Dedifferentiated amniotic fluid mesenchymal stem cell (primary cell): ENCODE data around the gene EXOC8.
"Not testable (repeated sequence)": the region's sequence is repeated elsewhere in the genome, so short reads cannot be mapped to it uniquely, and the experiment has no call there.

Source experiments
- DNase-seq: peaks from one replicate; pipeline ENCODE4 v3.0.0-alpha.2; 2016; ENCODE audit errors: extremely low spot score

EXOC8 gene

DNA sequence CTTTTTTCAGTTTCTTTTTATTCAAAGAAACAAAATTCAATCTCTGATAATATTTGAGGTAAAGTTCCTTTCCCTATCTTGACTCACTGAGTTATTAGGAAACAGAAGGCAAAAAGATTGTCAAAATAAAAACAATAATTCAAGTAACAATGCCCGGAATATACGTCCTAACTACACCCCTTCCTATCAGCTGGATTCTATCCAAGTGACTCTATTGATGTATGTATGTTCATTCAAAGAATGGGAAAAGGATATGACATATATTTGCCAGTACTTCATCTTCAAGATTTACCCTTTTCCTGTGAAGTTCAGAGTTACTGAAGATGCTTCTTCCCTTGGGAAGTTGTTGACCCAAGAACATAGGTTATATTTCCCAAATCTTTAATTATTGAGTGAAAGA is 14.2 kb upstream of the EXOC8 start:
- DNase-seq: no peak

GRCh38 chr1:231348856-231349255 is 11.2 kb upstream of the EXOC8 start:
- not testable (repeated sequence) for DNase-seq

GRCh38 chr1:231348442-231348841 is 10.8 kb upstream of the EXOC8 start:
- no peak for DNase-seq

DNA sequence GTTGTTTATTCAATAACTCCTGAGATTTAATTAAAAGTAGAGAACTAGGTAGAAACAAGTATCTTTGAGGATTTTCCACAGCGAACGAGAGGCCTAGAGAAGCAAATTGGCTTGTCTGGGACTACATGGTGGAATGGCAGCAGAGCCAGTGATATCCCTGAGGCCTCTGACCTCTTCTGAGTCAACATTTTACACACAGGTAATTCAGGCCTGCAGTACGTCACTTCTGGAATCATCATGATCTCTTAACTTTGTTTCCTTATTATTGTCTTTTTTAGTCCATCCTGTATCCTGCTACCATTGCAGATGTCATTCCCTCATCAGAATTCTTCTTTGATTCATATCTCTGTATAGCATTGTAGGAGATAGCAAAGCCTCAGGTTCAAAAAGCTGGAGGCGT is 10.3 kb upstream of the EXOC8 start:
- DNase-seq: no peak

DNA sequence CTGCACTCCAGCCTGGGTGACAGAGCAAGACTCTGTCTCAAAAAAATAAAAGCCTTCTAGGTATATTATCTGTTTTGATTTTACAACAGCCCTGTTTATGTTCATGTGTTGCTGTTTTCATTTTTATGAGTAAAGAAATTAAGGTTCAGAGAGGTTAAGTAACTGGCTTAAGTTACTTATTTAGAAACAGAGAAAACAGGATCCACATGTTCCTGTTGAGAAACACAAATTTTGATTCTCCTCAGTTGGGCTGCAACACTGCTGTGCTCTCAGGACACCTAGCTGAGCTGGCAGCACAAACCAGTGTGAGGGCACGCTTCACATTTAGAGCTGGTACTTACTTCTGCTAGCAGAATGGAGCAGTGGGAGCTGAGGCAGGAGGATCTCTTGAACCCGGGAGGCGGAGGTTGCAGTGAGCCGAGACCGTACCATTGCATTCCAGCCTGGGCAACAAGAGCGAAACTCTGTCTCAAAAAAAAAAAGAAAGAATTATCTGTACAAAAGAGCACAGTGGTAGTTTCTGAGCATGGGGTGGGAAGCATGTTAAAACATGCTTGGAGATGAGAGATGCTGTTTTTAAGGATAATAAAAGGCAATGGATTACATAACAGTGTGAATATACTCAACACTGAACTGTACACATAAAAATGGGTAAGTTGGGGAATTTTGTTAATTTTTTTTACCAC is 2.8 kb upstream of the EXOC8 start:
- DNase-seq: no peak

DNA sequence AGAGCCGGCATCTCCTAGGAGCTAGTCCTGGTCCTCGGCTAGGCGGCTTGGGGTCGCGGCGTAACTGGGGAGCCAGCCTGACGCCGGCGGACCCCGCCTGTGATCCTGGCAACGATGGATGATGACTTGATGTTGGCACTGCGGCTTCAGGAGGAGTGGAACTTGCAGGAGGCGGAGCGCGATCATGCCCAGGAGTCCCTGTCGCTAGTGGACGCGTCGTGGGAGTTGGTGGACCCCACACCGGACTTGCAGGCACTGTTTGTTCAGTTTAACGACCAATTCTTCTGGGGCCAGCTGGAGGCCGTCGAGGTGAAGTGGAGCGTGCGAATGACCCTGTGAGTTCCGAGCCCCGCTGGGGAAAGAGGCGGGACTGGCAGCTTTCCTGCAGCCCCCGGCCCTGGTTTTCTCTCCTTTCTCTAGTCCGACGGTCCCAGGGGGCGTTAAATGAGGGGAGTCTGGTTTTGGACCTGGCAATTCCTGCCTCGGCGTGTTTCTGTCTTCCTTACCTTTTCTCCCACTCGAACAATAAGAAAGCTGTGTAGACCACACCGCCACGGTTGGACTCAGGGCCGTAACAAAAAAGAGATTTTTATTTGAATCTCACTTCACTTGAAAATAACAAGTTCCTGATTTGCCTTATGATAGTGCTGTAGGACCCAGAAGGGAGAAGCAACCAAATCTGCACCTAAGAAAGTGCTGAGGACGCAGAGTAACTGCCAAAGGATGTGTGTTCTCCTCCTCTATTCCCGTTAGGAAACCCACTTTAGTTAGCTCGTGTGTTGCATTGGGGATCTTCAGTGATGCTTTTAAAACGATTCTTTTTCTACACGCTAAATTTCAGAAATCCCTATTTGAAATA is 847 bp upstream of the EXOC8 start, which contains the start of gene SPRTN:
TSS of gene SPRTN (plus strand) at position 24 of the 859 bp plus-strand sequence. CDS start at position 115, 91 bp downstream.
- no peak for DNase-seq

DNA sequence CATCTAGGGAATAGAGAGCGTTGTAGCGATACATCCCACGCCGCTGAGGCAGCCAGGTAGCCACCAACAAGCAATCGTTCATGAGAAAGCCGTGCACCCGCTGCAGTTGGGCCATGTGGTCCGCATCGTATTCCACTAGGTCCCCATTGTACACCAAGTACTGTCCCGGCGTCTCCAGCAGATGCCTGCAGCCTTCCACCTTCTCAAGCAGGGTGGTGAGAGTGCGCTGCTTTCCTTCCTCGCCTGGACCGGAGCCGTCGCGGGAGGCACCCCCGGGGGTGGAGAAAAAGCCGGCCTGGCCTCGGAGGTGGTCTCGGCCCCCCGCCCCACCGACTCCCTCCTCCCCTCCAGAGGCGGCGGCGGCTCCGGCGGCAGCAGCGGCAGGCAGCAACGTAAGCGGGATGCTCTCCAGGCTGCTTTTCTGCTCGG is 595 bp downstream of the EXOC8 start:
- DNase-seq: peak; percentile 58

- DNase-seq: no peak
Observed at GRCh38 chr1:231335663-231336602, 1.7 kb downstream of the EXOC8 start.

GRCh38 chr1:231334952-231335351 is 2.7 kb downstream of the EXOC8 start:
- DNase-seq: no peak

- DNase-seq: no peak
Observed at GRCh38 chr1:231334079-231334666, 3.5 kb downstream of the EXOC8 start.

DNA sequence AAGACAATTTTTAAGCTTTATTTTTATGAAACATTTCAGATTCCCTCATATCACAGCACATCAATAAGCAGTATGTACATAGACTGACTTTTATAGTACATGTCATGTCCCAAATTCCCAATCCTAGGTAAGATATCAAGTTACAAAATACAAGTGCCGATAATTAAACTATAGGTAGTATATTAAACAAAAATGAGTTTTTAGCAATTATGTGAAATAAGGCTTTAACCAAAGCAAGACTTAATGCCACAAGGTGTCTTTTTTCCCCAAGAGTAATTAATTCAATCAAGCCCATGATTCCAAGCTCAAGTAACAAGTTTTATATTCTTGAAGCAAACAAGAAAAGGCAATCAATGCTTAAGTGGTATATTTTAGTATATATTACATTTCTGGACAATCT is 4.9 kb downstream of the EXOC8 start:
- no peak for DNase-seq

- no peak for DNase-seq
Observed at GRCh38 chr1:231329483-231329882, 8.2 kb downstream of the EXOC8 start.

DNA sequence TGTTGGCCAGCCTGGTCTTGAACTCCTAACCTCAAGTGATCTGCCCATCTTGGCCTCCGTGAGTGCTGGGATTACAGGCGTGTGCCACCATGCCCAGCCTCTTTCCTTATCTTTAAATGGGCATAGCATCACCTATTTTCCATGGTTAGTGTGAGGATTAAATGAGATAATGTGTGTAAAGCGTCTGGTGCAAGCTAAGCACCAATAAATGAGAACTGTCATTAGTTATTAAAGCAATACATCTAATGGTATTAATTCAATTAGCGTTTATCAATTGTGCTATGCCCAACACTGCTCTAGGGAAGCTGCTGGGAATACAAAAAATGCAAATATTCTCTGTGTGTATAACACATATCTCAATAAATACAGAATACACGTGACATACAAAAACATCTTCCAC is 10.0 kb downstream of the EXOC8 start:
- no peak for DNase-seq

- no peak for DNase-seq
Observed at GRCh38 chr1:231326248-231326647, 11.4 kb downstream of the EXOC8 start.

DNA sequence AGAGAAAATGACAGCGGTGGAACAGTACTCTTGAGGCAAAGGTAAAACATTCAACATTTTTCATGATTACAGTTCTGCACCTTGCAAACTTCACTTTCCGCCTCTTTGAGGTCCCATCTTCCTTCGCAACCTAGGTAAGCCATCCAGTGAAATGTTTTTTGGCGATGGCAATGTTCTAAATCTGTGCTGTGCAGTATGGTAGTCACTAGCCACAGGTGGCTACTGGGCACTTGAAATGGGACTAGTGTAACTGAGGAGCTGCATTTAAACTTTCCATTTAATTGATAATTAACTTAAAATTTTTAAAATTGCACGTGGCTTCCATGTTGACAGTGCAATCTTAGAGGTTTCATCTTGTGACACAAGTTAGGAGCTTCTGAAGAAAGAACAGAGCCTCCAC is 13.0 kb downstream of the EXOC8 start:
- DNase-seq: no peak

DNA sequence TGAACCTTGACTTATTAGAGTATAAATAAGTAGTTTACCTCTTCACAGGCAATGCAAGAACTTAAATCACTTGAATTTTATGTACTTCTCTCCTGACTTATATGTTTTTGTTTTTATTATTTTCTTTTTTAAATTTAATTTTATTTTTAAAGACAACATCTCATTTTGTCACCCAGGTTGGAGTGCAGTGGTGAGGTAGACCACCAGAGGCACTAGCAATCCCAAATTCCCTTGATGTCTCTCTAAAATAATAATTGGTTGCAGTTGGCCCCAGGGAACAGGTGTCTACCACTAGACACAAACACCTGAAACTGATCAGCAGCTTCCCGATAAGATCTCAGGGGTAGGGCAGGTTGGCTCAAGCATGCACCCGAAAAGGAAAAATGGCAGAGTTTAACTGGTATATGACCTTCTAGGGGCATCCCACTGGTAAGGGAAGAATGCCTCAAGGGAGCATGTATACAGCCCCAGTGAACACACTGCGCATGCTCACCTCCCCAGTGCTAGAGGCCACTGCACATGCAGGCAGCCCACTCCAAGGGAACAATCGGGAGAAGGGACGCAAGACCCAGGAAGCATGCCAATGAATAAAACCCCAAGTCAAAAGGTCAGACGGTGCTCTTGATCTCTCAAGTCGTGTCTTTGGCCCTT is 14.6 kb downstream of the EXOC8 start:
- DNase-seq: no peak

DNA sequence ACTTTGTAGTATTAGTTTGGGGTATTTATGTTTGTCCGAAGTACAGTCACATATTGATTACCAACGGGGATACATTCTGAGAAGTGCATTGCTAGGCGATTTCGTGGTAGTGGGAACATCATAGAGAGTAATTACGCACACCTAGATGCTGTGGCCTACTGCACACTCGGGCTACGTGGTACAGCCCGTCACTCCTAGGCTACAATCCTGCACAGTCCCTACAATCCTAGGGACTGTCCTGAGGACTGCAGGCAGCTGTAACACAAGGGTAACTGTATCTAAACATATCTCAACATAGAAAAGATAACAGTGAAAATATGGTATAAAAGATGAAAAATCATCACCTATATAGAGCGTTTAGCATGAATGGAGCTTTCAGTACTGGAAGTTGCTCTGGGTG is 18.6 kb downstream of the EXOC8 start:
- DNase-seq: no peak

GRCh38 chr1:231318568-231318967 is 19.1 kb downstream of the EXOC8 start:
- no peak for DNase-seq

DNA sequence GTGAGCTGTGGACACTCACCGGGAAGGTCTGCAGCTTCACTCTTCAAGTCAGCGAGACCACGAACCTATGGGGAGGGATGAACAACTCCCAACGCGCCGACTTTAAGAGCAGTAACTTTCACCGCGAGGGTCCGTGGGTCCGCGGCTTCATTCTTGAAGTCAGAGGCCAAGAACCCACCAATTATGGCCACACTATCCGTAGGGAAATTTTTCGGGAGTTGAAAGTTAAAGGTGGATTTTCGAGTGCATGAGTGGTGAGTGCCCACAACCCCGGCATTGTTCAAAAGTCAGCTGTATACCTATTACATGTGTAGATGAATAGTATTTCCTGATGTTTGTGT is 19.7 kb downstream of the EXOC8 start:
- DNase-seq: no peak

GRCh38 chr1:231317306-231318014 is 20.2 kb downstream of the EXOC8 start:
- DNase-seq: no peak

- no peak for DNase-seq
Observed at GRCh38 chr1:231315887-231316286, 21.8 kb downstream of the EXOC8 start.
